Brain microvascular endothelial cell (primary cell): ENCODE results near the gene TEX13C.

Experiments used
- DNase-seq: peaks from one replicate; pipeline ENCODE4 v3.0.0-alpha.2; 2020
- H3K27ac ChIP-seq: fragments of 250-450 bp; sonication (Bioruptor Pico); 2 replicates; pipeline ENCODE4 v1.5.1; 2020; ENCODE audit warnings: mild to moderate bottlenecking, moderate library complexity
- H3K27me3 ChIP-seq: fragments of 250-450 bp; sonication (Bioruptor Pico); replicated peaks from 2 replicates; pipeline ENCODE4 v1.5.1; 2020; ENCODE audit warnings: mild to moderate bottlenecking
- H3K36me3 ChIP-seq: fragments of 250-450 bp; sonication (Bioruptor Pico); replicated peaks from 2 replicates; pipeline ENCODE4 v1.5.1; 2020; ENCODE audit warnings: mild to moderate bottlenecking
- H3K4me3 ChIP-seq: 2 replicates; pipeline ENCODE4 v1.5.1; 2011; ENCODE audit warnings: low read depth, mild to moderate bottlenecking, control low read depth, low read length, moderate library complexity
- CTCF ChIP-seq: IDR thresholded peaks from 2 replicates; pipeline ENCODE4 v1.5.1; 2011; ENCODE audit warnings: low read depth, mild to moderate bottlenecking, moderate library complexity, low read length, control low read depth, inconsistent platforms; ENCODE audit errors: missing control alignments
- in situ Hi-C: cut with HindIII; loops from 2 replicates; pipeline ENCODE4 v1.10.0; 2017; ENCODE audit warnings: low sequenced_read_pairs, low pct_ligation_motif_present

The TEX13C gene

GRCh38 chrX:125340490-125340889 lies 20.8 kb downstream of the TEX13C start:
- DNase-seq = no peak
- in situ Hi-C loops = no loop called here
- Histone ChIP-seq H3K4me3 (no peak overlapping the region), H3K27me3 (no peaks in the 10 kb centered on the region), H3K27ac (no peak overlapping the region), H3K36me3 (no peaks in the 10 kb centered on the region)
- TF ChIP-seq CTCF = no peak

DNA sequence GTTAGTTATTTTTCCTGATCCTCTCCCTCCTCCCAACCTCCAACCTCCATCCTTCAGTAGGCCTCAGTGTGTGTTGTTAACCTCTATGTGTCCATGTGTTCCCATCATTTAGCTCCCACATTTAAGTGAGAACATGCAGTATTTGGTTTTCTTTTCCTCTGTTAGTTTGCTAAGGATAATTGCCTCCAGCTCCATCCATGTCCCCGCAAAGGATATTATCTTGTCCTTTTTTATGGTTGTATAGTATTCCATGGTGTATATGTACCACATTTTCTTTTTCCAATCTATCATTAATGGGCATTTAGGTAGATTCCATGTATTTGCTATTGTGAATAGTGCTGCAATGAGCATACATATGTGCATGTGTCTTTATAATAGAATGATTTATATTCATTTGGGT lies 54.5 kb downstream of the TEX13C start:
- H3K4me3 ChIP-seq = no peak overlapping the region
- no peak for DNase-seq
- no peak for TF ChIP-seq CTCF
- in situ Hi-C loops = no loop called here
- H3K27ac ChIP-seq = no peak overlapping the region
- no peaks in the 10 kb centered on the region for H3K36me3 ChIP-seq
- H3K27me3 ChIP-seq = no peaks in the 10 kb centered on the region
